Stimulated activated CD8-positive, alpha-beta memory T cell treated with anti-CD3 and anti-CD28 coated beads, Interleukin-15, amount 100 ng/mL, for 24 hours (primary cell): ENCODE data around the gene BDP1.
"Not testable (repeated sequence)": the region's sequence is repeated elsewhere in the genome, so short reads cannot be mapped to it uniquely, and the experiment has no call there.

ENCODE experiments used
- DNase-seq: peaks from one replicate; pipeline ENCODE4 v3.0.0-alpha.2; 2020; ENCODE audit warnings: low read depth

Gene BDP1

GRCh38 chr5:71455427-71456361, at the start of gene BDP1:
Gene BDP1, plus strand, starts transcription at chr5:71455651. Its CDS starts 227 bp downstream, at chr5:71455878.
- peak; percentile 99 for DNase-seq

- DNase-seq: not testable (repeated sequence)
These were observed 45.4 kb upstream of the BDP1 start for GRCh38 chr5:71410088-71410487.

- DNase-seq: not testable (repeated sequence)
These were observed 39.8 kb upstream of the BDP1 start for GRCh38 chr5:71415626-71416025.

GRCh38 chr5:71418026-71418425, 37.4 kb upstream of the BDP1 start:
- DNase-seq: not testable (repeated sequence)

- not testable (repeated sequence) for DNase-seq
These were observed 34.2 kb upstream of the BDP1 start for GRCh38 chr5:71421278-71421677.

- not testable (repeated sequence) for DNase-seq
These were observed 31.6 kb upstream of the BDP1 start for GRCh38 chr5:71423896-71424295.

GRCh38 chr5:71426686-71427474, 28.6 kb upstream of the BDP1 start:
- not testable (repeated sequence) for DNase-seq

GRCh38 chr5:71432410-71432809, 23.0 kb upstream of the BDP1 start:
- DNase-seq: not testable (repeated sequence)

- DNase-seq: not testable (repeated sequence)
These were observed 20.6 kb upstream of the BDP1 start for GRCh38 chr5:71434825-71435224.

GRCh38 chr5:71441564-71441963, 13.9 kb upstream of the BDP1 start:
- not testable (repeated sequence) for DNase-seq

GRCh38 chr5:71443891-71444290, 11.6 kb upstream of the BDP1 start:
- DNase-seq: not testable (repeated sequence)

GRCh38 chr5:71445015-71445414, 10.4 kb upstream of the BDP1 start:
- DNase-seq: not testable (repeated sequence)

- DNase-seq: not testable (repeated sequence)
These were observed 9.8 kb upstream of the BDP1 start for GRCh38 chr5:71445523-71446152.

- not testable (repeated sequence) for DNase-seq
These were observed 8.8 kb upstream of the BDP1 start for GRCh38 chr5:71446540-71447216.

GRCh38 chr5:71447218-71447808, 8.1 kb upstream of the BDP1 start:
- not testable (repeated sequence) for DNase-seq

GRCh38 chr5:71452876-71453275, 2.6 kb upstream of the BDP1 start:
- no peak for DNase-seq

GRCh38 chr5:71454913-71455312, 538 bp upstream of the BDP1 start:
- DNase-seq: no peak

GRCh38 chr5:71456362-71456743, 902 bp downstream of the BDP1 start:
- DNase-seq: no peak

- DNase-seq: no peak
These were observed 1.7 kb downstream of the BDP1 start for GRCh38 chr5:71457106-71457505.

- DNase-seq: no peak
These were observed 5.2 kb downstream of the BDP1 start for GRCh38 chr5:71460693-71461092.

GRCh38 chr5:71461360-71461759, 5.9 kb downstream of the BDP1 start:
- DNase-seq: no peak
